NCI-H446 (cell line): Measurements from ENCODE around the gene CTBP1.

Source experiments
- DNase-seq, 2 experiments: peaks; one replicate each; lab custom pipeline; 2025; lab: John Stamatoyannopoulos, UW

Gene CTBP1

DNA sequence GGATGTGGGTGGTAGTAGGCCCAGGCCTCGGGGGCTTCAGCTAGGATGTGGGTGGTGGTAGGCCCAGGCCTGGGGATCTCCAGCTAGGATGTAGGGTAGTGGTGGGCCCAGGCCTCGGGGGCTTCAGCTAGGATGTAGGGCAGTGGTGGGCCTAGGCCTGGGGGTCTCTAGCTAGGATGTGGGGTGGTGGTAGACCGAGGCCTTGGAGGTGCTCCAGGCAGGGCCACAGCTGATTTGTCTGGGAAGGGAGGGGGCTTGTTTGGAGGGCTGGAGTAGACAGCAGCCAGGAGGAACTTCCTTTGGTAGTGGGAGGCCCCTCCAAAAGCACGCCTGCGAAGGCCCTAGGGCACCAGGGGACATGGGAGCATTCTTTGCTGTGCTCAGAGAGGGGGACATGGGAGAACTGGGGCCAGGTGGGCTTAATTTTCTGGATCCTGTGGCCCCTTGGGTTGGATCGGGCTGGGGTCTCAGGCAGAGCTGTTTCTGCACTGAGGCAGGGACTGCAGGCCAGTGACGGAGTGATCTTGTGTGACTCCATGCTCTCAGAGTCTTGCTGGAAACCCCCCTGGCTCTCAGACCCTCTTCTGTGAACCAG is 73.2 kb downstream of the CTBP1 start:
- no peak for DNase-seq

DNA sequence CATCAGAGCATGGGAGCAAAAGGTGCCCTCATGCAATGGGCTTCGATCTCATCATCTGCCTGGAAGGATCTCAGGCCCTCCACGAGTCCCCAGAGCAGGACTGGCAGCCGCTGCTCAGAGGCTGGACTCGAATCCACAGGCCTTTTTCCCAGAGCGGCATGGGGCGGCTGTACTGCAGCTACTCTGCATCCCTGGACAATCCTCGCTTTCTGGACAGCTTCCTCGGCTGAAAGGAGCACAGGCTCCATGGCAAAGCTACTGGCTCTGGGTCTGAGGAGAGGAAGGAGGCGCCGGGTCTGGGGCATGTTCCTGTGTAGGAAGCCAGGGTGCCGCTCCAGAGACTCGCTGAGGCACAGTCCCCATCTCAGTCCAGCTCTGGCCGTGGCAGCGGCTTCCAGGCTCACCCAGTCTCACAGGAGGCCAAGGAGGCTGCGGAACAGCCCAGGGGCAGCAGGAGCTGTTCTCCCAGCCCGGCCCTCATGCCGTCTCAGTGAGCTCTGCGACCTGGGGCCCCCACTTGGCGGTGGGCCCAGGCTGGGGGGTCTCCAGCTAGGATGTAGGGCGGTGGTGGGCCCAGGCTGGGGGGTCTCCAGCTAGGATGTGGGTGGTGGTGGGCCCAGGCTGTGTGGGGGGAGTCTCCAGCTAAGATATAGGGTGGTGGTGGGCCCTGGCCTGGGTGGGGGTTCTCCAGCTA is 73.8 kb downstream of the CTBP1 start:
- DNase-seq = no peak

DNA sequence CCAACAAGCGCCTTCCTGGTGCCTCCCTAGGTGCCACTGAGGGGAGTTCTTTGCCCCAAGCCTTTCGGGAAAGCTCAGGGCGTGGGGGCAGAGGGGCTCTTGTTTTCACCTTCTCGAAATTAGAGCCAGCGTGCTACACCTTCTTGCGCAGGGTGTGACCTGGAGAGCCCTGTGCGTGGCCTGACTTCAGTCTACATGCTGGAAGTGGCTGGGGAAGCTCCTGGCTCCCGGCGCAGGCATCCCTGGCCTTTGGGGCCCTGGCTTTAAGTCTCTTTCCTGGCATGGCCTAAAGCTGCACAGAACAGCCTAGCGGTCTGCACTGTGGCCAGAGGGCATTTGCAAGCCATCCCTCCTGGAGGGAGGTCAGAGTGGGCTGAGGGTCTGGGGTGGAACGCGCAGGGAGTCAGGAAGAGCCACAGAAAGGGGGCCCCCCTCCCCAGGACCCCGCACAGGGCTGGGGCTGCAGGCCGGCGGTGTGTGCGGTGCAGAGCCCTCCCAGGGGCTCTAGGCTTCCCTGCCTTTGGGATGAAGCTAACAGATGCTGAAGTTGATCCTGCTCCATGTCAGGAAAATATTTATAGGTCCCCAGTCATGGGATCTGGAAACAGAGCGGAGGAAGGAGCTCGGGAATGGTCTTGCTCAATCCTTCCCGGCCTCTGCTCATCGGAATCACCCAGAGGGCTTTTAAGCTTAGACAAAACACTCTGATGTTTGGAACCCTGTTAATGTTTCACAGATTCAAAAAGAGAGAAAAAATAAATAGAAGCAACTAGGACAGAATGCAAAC is 75.8 kb downstream of the CTBP1 start:
- DNase-seq = no peak

DNA sequence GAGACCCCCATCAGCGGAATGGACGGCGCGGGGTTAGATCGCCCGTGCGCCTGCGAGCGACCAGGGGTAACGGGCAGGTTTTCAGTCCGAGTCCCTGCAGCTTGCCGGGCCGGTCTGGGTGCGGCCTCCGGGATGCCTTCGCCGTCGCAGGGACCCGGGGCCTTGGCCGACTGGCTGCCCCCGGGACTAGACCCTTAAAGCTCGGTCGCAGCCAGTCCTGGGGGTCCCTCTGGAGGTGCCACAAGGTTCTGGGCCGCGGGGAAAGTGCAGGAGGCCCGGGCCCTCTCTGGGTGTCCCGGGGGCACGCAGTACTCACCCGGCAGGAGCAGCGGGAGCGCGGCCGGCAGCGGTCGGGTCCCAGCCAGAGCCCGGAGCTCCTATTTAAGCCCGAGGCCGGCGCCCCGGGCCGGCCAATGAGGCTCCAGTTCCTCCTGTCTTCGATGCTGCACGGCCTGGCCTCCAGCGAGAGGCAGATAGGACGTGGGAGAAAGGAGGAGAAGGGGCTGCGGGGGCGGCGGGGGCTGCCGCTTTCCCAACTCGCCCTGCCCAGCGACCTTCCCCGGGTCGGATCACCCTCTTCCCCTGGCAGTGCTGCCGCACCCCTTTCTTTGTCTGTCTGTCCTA is 76.6 kb downstream of the CTBP1 start, which contains the start of gene SPON2:
SPON2 (minus strand) TSS at position 356 of the 624 bp plus-strand sequence.
- no peak for DNase-seq

DNA sequence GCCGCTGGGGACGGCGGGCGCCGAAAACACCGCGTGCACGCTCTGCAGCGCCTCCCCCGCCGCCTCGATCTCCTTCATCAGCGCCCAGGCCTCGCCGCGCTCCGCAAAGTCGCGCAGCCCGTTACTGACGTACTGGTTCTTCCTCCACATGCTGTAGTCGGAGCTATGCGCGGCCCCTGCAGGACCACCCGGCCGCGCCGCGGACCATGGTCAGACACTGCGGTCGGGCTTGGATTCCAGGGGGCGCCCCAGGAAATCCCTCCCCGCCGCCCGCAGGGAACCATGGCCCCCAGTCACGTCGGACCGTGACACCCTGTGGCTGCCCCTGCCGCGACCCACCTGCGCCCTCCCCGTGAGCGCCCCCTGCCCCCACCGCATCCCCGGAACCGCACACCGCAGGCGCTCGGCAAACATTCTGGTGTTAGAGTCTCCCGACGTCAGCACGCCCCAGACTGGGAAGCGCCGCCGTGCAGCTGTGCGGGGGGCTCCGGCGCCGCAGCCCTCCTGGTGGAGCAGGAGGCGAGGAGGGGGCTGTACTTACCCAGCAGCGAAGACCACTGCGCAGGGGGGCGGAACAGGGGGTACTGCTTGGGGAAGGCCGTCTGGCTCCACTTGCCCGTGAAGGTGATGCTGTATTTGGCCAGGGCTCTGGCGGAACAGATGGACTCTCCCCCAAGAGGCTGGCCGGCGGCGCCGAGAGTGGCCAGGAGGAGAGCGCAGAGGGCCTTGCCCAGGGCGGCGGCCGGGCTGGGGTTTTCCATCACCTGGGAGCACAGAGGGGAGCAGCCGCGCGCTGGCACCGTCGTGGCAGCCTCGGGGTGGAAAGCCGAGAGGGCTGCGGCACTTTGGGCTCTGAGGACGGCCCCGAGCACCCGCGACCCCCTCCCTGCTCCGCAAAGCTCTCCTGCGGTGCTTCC is 77.4 kb downstream of the CTBP1 start:
- no peak for DNase-seq

DNA sequence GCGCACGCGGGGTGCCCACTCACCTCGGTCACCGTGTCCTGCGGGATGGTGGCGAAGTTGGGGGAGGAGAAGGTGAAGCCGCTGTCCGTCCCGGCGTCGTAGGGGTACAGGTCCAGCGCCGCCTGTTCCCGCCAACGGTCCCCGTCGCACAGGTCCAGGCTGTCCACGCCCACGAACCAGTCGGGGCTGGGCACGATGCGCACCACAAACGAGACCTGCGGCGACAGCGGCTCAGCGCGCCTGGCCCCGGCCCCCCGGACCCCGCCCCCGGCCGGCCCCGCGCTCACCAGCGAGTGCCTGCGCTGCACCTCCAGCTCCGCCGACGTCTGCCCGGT is 78.0 kb downstream of the CTBP1 start:
- no peak for DNase-seq

DNA sequence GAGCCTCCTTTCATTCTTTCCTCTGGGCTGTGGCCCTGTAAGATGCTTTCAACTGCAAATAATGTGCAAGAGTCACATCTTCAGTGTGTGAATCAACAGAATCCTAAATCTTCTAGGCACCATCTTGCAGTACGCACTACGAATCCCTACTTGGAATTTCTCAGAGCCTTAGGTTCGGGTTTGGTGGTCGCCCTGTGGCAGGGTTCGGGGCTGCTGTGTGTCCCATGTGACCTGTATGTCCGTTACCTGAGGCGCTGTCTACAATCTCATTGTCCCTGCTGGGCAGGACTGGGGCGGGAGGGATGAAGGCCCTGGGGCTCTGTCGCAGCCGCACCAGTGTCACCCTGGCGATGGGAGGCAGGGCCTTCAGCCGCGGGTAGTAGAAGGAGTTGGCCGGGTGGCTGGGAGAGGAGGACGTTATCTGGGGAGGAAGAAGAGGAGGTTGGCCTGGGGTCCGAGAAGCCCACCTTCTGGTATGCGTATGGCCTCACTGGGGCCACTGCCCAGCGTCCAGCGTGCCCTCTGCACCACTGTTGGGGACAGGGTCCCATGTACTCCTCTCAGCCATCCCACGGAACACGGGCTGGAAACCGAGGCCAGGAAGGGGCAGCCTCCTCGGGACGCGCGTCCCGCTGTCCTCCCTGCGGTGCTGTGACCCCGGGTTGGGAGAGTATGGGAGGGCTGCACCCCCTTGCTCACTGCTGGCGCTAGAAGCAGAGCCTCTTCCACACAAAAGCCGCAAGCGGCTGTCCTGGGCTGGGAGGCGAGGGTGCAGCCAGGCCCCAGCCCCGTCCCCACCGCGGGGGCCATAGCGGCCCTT is 78.6 kb downstream of the CTBP1 start:
- DNase-seq = no peak

DNA sequence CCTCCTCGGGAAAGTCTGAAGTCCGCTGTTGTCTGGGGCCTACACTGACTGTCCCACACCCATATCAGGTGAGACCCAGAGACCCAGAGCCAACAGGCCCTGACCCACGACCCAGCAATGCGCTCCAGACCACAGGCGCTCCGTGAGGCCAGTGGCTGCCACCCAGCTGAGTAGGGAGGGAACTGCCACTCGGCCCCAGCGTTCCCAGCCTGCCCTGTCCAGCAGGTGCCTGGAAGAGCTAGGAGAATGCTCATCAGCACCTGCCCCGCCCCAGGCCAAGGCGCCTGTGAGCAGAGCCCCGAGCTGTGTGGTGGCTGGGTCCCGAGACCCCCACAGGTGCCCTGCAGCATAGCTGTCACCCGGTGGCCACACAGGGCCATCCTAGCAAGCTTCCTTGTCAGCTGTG is 79.2 kb downstream of the CTBP1 start:
- DNase-seq = no peak

DNA sequence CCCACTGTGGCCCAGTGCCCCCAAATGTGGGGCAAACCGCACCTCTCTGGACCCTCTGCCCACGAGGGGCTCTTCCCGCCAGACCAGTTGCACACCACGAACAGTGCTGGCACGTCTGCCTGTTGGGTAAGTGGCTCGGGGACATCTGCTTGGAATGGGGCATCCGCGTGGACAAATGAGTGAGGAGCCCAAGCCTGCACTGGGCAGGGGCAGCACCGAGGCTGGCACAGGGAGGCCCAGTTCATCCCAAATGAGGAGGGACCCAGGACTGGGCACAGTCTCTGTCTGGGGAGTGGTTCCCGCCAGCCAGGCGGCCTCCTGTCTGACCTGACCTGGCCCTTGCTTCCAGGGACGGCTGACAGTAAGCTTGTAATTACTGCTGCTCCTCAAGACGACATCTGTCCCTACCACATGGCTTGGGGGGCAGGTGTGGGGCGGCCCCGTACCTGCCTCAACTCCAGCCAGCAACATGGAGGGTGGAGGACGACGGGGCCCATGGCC is 79.7 kb downstream of the CTBP1 start:
- no peak for DNase-seq

DNA sequence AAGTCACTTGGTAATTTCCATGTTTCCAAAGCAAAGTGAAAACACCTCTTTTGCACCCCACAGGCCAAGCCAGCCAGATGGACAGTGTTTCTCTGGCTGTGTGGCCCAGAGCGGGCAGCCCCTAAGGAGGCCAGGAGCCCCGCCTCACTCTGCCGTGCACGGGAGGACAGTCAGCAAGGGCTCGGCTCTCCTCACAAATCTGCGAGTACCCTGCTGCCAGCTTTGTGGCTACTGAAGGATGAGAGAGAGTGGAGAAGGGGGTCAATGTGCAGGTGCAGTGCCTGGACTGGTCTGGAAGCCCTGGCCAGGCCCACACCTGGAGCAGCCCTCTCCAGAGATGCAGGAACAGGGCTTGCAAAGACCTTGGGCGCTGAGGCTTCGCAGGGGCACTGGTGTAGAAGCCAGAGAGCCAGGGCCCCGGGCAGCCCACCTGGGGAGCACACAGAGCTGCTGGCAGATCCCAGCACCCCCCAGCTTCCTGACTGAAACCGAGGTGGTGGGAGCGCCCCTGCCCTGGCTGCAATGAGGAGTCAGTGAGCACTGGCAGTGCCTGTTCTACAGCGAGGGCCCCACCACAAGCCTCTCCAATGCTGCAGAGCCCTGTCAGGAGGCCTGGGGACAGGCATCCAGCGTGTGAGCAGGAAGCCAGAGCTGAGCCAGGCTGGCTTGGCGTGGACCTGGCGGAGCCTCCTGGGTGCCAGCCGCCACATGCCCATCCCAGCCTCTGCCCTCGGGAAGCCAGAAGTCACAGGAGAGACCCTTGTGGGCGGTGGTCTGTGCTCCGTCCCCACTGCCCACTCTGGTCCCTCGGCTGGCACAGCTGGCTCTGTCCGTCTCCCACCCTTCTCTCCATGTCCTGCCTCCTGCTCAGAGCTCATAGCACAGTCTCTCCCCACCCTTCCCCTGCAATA is 80.5 kb downstream of the CTBP1 start:
- no peak for DNase-seq

DNA sequence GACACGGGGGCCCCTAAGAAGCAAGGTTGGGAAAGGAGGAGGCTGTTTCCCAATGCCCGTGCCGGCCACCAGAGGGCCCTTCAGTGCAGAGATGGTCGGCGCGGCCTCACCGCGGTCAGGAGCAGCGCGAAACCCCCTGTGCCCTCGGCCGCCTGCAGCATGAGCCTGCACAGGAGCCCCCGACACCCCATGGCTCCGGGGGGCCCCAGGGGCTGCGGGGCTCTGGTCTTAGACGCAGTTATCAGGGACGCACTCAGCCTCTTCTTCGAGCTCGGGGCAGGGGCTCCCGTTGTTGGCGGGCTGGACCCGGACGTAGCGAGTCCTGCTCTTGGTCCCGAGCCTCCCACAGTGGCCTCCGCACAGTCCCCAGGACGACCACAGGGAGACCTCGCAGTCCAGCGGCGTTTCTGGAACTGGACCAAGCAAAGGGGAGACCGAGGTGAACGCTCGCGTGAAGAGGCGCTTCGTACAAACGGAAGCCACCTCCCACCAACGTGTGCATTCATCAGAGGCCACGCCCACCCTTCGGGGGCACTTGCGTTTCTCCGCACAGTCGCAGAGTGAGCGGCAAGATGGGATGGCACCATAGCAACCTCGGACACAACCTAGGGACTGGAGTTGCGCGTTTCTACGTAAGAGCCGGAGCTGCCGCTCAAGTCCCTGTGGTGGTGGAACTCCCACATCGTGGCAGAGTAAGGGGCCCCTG is 81.5 kb downstream of the CTBP1 start:
- peak; percentile 38 to 85 for DNase-seq

DNA sequence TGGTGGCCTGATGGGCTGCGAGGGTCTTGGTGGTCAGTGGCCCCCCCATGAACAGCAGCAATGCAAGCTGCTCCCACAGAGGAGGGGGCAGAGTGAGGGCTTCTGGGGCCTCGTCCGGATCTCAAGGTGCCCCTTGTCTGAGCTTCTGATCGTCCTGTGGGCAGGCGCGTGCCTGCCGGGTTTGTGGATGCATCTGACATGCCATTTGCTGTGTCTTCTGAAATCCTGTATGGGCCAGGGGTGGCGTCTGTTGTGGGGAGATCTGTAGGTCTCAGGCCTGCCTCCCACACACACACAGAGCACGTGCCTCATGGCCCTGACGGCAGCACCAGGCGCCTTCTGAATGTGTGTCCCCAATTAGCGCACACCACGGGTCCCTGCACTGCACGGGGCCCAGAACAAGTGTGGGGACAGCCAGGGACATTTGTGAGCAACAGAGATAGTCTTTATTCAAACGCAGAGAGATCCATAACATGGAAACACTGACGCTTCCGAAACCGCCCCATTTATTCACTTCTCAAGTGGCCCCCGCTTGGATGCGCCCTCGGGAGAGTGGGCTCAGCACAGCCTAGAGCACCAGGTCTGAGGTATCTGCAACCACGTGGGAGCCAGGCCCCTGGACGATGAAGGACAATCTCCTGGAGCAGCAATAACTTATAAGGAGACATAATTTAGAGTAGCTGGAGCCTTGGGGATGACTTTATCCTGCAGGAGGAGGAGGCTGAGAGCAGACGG is 82.3 kb downstream of the CTBP1 start:
- DNase-seq = no peak

DNA sequence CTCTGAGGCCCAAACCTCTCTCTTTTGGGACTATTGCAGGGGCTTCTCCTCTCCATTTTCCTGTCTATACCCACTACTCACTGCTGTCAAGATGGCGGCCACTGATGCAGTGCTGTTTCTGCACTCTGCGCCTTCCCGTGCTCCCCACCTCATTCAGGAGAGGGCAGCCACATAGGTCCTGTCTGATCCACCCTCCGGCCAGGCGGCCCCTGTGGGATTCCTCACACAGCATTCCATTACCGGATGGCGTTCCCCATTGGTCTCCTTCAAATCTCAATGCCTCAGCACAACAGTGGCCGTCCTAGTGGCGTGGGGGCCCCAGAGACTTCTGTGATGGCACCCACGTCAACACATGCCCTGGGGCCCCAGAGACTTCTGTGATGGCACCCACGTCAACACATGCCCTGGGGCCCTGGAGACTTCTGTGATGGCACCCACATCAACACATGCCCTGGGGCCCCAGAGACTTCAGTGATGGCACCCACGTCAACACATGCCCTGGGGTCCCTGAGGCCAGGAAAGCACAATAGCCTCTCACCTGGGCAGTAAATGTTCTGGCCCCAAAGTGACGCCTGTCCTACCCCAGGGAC is 83.9 kb downstream of the CTBP1 start:
- no peak for DNase-seq

DNA sequence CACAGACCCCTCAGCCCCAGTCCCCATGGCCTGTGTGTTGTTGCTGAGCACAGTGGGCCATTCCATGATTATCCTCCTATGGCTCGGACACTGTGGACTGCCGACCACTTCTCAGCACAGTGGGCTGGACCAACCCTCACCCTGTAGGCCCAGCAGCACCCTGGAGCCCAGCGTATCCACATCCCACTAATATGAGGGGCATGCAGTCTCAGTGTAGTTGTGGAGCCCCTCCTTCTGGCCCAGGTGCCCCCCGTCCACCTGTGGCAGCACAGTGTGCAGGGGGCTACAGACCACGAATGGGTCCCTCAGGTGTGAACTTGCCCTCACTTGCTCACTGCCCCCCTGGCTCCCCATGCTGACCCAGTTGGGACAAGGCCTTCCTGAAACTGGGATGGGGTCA is 84.5 kb downstream of the CTBP1 start:
- DNase-seq = no peak

DNA sequence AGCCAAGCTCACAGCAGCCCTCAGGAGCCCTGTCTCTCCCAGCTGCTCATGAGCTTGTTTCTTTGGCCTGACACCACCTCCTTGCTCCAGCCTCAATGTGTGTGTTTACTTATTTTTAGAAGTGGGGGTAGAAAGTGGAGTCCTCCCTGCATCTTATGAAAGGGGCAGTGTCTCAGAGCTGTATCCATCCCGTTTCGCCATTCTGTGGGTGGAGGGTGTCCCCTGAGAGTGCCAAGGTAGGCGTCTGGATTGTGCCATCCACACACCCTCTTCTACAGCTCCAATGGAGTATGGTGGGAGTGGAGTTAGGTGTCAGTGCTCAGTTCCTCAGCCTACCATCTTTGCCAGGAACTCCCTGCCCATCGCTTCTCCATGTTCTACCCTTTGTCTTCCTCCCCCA is 84.9 kb downstream of the CTBP1 start:
- no peak for DNase-seq
